HTERT RPE-1 (cell line): ENCODE measurements around the gene RETSAT.
"Not testable (repeated sequence)": the region's sequence is repeated elsewhere in the genome, so short reads cannot be mapped to it uniquely, and the experiment has no call there.

Source experiments
- in situ Hi-C: fragments of 300-500 bp; cut with MboI; formaldehyde crosslinking; loops from 4 replicates; pipeline ENCODE4 v1.14.3; 2020; ENCODE audit warnings: low sequenced_read_pairs

The RETSAT gene

DNA sequence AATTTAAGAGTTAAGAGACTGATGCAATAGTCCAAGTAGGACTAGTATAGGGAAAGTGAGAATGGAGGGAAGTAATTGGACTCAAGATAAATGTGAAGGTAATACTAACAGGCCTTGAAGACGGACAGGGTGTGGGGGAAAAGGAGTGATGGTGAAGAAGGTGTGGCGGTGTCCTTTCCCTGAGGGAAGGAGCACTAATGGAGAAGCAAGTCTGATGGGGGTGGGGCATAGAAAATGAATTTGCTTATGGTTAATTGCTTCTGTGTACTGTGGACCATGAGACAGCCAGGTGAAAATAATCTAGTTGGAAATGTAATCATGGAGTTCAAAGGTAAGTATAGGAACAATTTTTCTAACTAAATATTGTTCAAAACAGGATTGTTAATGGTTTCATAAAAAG is 19.4 kb downstream of the RETSAT start:
- in situ Hi-C loops, result no loop called here

DNA sequence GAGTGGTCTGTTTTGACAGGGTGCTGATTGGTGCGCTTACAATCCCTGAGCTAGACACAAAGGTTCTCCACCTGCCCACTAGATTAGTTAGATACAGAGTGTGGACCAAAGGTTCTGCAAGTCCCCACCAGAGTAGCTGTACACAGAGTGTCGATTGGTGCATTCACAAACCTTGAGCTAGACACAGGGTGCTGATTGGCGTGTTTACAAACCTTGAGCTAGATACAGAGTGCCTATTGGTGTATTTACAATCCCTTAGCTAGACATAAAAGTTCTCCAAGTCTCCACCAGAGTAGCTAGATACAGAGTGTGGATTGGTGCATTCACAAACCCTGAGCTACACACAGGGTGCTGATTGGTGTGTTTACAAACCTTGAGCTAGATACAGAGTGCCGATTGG is 20.5 kb downstream of the RETSAT start:
- in situ Hi-C loops, result not testable (repeated sequence)

DNA sequence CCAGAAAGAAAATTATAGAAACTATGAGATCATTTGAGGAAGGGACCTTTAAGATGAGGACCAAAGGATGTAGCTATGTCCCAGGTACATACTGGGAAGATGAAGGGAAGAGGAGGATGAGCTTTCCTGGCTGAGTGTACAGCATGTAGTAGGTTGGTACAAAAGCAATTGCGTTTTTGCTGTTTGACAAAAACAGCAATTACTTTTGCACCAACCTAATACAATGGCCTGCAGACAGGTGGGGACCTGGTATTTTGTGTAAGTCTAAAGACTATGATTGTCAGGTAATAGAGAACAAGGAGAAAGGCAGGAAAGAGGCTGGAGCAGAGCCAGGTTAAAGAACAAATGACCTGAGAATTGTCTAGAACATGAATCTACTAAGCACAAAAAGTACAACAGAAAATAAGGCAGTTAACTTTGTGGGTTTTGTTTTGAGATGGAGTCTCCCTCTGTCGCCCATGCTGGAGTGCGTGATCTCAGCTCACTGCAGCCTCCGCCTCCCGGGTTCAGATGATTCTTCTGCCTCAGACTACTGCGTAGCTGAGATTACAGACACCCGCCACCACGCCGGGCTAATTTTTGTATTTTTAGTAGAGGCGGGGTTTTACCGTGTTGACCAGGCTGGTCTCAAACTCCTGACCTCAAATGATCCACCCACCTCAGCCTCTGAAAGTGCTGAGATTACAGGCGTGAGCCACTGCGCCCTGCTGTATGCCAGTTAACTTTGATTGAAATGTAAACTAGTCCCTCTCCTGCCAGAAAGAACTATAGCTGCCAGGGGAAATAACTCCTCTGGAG is 23.3 kb downstream of the RETSAT start:
- in situ Hi-C loops, result no loop called here

DNA sequence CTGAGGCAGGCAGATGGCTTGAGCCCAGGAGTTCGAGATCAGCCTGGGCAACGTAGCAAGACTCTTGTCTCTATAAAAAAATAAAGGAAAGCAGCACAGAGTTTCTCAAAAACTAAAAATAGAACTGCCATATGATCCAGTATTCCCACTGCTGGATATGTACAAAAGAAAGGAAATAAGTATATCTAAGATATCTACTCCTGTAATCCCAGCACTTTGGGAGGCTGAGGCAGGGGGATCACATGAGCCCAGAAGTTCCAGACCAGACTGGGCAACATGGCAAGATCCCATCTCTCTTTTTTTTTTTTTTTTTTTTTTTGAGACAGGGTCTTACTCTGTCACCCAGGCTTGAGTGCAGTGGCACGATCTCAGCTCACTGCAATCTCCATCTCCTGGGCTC is 24.6 kb downstream of the RETSAT start:
- in situ Hi-C loops, result not testable (repeated sequence)

DNA sequence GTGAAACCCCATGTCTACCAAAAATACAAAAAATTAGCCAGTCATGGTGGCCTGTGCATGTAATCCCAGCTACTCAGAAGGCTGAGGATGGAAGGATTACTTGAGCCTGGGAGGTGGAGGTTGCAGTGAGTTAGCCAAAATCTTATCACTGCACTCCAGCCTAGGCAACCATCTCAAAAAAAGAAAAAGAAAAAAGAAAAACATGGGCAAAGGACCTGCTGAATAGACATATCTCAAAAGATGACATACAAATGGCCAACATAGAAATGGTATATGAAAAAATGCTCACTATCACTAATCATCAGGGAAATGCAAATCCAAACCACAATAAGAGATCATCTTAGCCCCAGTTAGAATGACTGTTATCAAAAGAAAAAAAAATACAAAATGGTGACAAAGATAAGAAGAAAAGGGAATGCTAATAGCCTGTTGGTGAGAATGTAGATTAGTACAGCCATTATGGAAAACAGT is 25.1 kb downstream of the RETSAT start:
- in situ Hi-C loops, result no loop called here

DNA sequence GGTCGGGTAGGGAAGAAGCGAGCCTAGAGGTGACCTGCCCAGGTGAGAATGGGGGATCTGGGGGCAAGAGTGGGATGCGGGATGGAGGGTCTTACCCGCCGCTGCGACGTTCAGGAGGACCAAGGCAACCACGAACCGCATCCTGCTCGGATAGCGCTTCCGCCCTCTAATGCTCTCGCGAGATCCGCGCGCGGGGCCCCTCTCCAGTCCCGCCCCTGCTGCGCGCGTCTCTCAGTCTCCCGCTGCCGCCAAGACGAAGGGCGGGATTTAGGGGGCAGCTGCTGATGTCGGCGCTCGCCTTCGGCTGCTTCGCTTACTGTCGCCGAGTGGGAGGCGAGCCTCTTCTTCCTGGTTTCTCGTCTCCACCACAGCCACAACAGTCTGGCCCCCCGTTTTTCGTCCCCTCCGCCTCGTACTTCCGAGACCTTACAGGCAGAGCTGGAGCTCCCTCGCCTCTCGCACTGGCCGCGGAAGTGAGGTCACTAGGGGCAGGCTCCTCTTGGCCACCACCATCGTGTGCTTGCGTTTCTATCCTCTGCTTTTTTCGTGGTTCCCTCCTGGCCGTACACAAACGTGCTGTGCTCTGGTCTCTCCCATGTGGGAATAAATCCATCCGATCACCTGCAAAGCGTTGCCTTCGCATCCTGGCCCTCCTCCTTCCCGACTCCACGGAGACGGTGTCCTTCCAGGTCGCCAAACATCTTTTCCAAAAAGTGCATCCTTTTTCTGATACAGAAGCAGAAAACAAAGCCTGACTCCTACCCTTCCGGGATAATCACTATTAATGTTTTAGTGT is 26.3 kb downstream of the RETSAT start, which contains the start of gene TGOLN2:
TGOLN2 (minus strand) TSS at position 168 of the 796 bp plus-strand sequence; CDS start at position 141, 27 bp downstream.
- in situ Hi-C loops, result no loop called here

DNA sequence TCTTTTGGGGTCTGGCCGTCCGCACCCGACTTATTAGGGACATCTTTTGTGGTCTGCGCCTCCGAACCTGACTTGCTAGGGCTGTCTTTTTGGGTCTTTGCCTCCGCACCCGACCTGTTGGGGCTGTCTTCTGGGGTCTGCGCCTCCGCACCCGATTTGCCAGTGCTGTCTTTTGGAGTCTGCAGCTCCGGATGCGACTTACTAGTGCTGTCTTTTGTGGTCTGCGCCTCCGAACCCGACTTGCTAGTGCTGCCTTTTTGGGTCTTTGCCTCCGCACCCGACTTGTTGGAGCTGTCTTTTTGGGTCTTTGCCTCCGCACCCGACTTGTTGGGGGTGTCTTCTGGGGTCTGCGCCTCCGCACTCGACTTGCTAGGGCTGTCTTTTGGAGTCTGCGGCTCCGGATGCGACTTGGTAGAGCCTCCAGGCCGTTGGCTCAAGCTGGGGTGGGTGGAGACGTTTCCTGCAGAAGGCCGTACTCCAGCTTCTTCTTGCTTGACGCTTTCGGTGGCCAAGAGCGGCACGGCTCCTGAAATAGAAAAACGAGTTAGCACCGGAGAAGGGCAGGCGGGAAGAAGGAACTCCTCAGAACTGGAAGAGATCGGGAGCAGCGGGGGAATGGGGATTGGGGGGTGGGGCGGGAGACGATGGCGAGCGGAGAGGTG is 27.0 kb downstream of the RETSAT start:
- in situ Hi-C loops, result no loop called here

DNA sequence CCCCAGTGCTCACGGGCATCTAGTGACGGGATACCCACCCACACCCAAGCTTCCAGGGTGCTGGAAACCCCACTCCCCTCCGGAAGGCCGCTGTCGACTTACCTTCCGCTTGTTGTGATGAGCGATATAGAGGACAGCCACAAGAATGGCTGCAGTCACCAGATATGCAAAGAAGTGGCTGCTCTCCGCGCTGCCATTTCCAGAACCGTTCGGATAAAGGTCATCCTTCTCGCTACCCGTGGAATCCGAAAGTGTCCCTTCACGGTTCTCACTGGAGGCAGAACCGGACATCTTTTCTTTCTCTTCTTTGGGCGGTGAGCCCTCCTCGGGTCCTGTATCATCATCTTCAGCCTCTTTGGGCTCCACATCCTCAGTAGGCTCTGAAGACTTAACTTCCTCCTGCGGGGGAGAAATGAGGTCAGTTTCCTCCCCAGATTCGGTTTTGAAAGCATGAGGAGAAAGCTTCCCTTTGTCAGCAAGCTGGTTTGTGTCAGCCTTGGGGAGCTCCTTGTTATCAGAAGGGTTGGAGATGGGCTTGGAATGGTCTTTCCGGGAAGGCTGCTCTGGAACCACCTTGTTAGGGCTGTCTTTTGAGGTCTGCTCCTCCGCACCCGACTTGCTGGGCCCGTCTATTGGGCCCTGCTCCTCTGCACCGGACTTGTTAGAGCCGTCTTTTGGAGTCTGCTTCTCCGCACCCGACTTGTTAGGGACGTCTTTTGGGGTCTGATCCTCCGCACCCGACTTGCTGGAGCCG is 27.7 kb downstream of the RETSAT start:
- in situ Hi-C loops, result no loop called here

DNA sequence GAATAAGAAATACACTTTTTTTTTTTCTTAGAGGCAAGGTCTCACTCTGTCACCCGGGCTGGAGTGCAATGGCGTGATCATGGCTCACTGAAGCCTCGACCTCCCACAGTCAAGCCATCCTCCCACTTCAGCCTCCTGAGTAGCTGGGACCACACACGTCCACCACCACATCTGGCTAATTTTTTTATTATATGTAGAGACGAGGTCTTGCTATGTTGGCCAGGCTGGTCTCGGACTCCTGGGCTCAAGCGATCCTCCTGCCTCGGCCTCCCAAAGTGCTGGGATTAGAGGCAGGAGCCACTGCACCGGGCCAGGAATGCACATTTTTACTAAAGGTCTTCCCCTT is 28.9 kb downstream of the RETSAT start:
- in situ Hi-C loops, result no loop called here

DNA sequence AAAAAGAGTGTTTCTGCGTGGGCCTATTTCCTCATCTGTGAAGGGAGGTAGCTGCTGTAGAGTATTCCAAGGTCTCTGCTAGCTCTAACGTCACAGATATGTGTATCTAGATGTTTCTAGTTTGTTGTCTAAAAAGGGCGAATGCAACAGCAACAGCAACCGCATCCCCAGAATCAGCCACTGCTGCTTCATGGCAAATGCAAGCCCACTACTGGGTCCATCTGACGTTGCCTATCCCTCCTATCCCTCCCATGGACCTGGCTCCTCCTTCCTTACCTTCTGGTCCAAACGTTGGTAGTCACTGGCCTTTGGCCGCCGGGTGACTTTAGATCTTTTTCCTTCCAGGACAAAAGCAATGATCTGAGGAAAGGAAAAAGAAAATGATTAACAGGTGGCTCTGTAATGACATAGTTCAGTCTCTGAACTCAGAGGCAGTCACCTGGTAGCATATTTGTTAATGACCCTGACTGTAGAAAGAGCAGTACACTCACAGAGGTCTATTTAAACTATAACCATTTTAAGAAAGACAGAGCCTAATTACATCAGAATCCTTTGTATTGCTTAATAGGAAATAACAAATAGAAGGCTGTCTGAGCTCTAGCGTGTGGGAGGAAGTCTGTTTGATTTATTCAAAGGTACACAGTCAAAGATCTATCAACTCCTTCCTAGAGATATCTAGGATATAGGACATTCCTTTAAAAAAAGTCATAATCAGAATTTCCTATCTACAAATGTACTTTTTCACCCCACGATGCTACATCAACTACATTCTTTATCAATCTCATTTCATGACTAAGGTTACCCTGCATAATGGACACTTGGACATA is 29.5 kb downstream of the RETSAT start:
- in situ Hi-C loops, result no loop called here

DNA sequence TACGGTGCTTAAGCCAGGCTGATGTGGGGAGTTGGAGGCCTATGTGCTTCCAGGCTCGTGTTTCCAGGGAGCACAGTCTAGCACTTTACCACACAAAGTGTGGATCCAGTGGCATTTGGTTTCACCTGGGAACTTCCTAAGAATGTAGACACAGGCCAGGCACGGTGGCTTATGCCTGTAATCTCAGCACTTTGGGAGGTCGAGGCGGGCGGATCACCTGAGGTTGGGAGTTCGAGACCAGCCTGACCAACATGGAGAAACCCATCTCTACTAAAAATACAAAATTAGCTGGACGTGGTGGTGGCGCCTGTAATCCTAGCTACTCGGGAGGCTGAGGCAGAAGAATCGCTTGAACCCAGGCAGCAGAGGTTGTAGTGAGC is 30.4 kb downstream of the RETSAT start:
- in situ Hi-C loops, result not testable (repeated sequence)

DNA sequence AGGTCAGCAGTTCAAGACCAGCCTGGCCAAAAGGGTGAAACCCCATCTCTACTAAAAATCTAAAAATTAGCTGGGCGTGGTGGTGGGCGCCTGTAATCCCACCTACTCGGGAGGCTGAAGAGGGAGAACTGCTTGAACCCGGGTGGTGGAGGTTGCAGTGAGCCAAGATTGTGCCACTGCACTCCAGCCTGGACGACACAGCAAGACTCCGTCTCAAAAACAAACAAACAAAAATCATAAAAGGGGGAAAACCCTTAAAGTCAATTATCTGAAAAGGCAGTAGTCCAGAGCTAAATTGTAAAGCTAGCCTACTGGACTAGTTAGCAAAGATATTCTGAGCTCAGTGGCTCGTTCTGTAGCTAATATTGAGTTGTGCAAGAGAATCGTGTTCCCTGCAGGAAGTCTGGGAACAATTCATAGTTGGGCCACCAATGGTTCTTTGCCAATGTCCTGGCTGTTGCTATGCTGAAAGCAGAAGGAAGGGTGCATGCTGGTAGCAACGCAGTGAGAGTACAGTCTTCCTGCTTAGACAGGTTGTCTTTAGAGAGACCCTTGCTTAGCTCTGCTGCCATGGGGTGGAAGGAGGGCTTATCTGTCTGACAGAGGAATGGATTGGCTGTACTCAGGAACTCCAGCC is 30.9 kb downstream of the RETSAT start:
- in situ Hi-C loops, result no loop called here

DNA sequence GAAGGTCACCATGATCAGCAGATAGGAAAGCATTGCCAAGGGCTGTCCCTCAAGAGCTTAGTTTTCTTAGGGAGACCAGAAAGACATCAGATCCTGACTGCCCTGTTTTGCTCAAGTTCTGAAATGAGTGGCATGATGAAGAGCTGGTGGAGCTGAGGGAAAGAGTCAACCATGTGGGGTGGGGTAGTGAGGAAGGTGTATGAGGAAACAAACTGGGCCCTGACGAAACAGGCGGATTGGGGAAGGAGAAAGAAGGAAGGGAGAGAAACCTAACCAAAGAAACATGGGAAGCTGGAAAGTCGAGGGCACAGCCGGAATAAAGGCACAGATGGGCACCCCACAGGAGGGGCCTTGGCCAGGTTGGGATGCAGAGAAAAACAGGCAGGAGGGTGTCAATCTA is 34.5 kb downstream of the RETSAT start:
- in situ Hi-C loops, result no loop called here

DNA sequence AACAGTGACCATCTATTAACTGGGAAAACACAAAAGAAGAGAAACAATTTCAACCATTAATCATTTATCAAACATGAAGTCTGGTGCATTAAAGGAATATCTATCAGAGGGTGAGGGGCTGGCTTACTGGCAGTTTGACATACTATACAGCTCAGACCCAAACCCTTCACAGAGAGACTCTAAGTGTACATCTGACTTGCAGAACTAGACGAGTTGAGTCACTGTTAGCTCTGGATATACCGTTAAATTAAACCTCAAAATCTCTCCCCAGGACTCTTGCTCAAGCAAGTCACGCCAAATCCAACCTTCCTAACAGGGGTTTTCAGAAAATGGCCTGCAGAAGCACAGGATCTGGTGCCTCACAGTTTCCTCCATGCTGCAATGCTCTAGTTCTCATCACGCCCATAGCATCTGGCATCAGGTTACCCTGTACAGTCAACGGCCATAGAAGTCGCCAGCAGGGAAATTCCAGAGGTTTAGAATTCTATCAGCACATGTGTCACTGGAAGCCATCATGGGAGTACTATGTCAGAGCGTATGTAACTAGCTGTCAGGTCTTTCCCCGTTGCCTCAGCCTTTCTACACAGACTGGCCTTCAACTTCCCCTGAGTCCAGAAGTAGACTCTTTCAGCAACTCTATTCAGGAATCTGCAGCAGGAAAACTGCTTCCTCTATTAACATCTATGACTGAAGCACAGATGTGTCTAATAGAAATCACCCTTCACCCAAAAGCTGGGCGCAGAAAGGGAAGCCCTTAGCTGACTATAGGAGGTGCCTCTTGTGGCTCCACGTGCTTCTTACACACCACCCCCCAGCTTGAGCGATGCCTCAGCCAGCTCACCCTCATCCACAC is 35.9 kb downstream of the RETSAT start:
- in situ Hi-C loops, result no loop called here

DNA sequence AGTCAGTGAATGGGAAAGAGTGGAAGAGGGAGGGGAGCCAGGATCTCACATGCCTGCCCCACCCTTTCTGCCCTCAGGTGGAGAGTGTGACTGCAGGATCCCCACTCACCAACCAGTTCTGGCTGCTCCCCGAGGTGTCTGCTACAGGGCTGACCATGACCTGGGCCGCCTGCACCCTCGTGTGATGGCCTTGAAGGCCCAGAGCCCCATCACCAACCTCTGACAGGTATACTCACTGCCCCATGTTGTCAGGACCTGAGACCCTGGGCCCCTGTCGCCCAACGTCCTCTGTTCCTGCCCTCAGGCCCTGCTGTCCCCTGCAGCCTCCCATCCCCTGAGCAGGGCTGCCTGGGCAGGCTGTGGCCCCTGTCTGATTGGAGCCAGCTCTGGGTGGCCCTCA is 38.4 kb downstream of the RETSAT start:
- in situ Hi-C loops, result not testable (repeated sequence)

DNA sequence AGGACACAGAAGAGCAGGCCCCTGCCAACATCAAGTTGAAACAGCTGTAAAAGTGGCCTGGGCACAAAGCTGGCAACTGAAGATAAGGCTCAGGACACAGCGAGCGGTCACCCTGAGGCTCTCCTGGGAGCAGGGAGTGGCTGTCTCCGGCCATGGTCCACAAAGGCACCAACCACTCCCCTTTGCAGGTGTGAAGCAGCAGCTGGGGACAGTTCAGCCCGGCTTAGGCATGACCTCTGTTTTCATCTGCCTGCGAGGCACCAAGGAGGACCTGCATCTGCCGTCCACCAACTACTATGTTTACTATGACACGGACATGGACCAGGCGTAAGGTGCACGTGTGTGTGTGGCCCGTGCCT is 39.5 kb downstream of the RETSAT start:
- in situ Hi-C loops, result no loop called here

DNA sequence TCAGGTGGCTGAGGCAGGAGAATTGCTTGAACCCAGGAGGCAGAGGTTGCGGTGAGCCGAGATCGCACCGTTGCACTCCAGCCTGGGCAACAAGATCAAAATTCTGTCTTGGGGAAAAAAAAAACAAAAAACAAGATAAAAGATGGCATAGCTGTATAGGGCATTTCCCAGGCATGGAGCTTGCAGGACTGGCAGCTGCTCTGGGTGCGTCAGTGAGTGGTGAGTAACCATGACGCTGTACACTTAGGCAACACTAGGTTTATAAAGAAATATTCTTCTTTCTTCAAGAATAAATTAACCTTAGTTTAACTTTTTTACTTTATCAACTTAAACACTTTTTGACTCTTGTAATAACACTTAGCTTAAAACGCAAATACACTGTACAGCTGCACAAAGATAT is 41.9 kb downstream of the RETSAT start:
- in situ Hi-C loops, result no loop called here

DNA sequence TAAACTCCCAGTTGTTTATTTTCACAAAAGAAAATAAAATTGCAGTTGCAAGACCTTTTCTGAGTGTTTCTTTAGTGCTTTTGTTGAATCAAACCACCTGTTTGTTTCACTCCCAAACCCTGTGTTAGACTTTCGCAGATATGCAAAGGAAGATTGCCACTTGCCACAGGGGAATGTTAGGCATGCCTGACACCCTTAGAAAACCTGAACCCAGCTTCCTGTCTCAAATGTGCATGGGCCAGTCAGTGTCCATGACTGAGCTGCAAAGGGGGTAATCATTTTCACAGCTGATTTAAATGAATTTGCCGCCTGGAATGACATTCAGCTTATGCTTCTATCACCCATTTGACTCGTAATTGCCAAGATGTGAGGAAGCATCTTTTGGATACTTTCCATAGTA is 44.0 kb downstream of the RETSAT start:
- in situ Hi-C loops, result no loop called here
